GM23248 (cell line): ENCODE results near the gene CDKN2AIPNL. TPM values are rescaled to one million over a fixed set of nuclear protein-coding genes. Genes with fewer than 3 reads are reported as not detected.

Experiments used
- DNase-seq: peaks from one replicate; pipeline ENCODE4 v3.0.0-alpha.2; 2015
- H2AFZ ChIP-seq: fragments of 200-600 bp; sonication (generic); 2 replicates; pipeline ENCODE4 v1.6.1; 2016; ENCODE audit warnings: antibody characterized with exemption
- H3F3A ChIP-seq: fragments of 200-600 bp; sonication (generic); 2 replicates; pipeline ENCODE4 v1.6.1; 2016; ENCODE audit warnings: mild to moderate bottlenecking, antibody characterized with exemption, mixed run types; ENCODE audit not compliant: insufficient read depth
- H3K27ac ChIP-seq: fragments of 200-600 bp; sonication (generic); 2 replicates; pipeline ENCODE4 v1.5.1; 2016; ENCODE audit warnings: mild to moderate bottlenecking
- H3K27me3 ChIP-seq: fragments of 200-600 bp; sonication (generic); replicated peaks from 2 replicates; pipeline ENCODE4 v1.6.1; 2016; ENCODE audit warnings: mild to moderate bottlenecking; ENCODE audit not compliant: insufficient read depth
- H3K36me3 ChIP-seq: fragments of 200-600 bp; sonication (generic); 2 replicates; pipeline ENCODE4 v1.6.1; 2016; ENCODE audit warnings: low read depth, mild to moderate bottlenecking
- H3K4me1 ChIP-seq: fragments of 200-600 bp; sonication (generic); 2 replicates; pipeline ENCODE4 v1.6.1; 2016; ENCODE audit warnings: mild to moderate bottlenecking; ENCODE audit not compliant: insufficient read depth
- H3K4me2 ChIP-seq: fragments of 200-600 bp; sonication (generic); one replicate; pipeline ENCODE4 v1.6.1; 2016; ENCODE audit warnings: mild to moderate bottlenecking; ENCODE audit not compliant: unreplicated experiment
- H3K4me3 ChIP-seq: fragments of 200-600 bp; sonication (generic); 2 replicates; pipeline ENCODE4 v1.5.1; 2016; ENCODE audit warnings: mild to moderate bottlenecking
- H3K79me2 ChIP-seq: fragments of 200-600 bp; sonication (generic); 2 replicates; pipeline ENCODE4 v1.6.1; 2016; ENCODE audit warnings: mild to moderate bottlenecking; ENCODE audit not compliant: insufficient read depth
- H3K9ac ChIP-seq: fragments of 200-600 bp; sonication (generic); 2 replicates; pipeline ENCODE4 v1.6.1; 2016; ENCODE audit warnings: mild to moderate bottlenecking
- H3K9me2 ChIP-seq: fragments of 200-600 bp; sonication (generic); 2 replicates; pipeline ENCODE4 v1.6.1; 2016; ENCODE audit warnings: mixed run types, mild to moderate bottlenecking, moderate library complexity; ENCODE audit not compliant: insufficient read depth
- H3K9me3 ChIP-seq: fragments of 200-600 bp; sonication (generic); one replicate; pipeline ENCODE4 v1.6.1; 2017; ENCODE audit warnings: low read depth
- H4K20me1 ChIP-seq: fragments of 200-600 bp; sonication (generic); 2 replicates; pipeline ENCODE4 v1.6.0; 2016; ENCODE audit not compliant: insufficient read depth
- EZH2 ChIP-seq: fragments of 200-600 bp; sonication (generic); IDR thresholded peaks from 2 replicates; pipeline ENCODE4 v1.6.1; 2018; ENCODE audit warnings: antibody characterized with exemption, mild to moderate bottlenecking; ENCODE audit not compliant: insufficient read depth, poor library complexity, severe bottlenecking
- EZH2phosphoT487 ChIP-seq: fragments of 200-600 bp; sonication (generic); IDR thresholded peaks from 2 replicates; pipeline ENCODE4 v1.6.1; 2018; ENCODE audit warnings: antibody characterized with exemption, moderate library complexity, mild to moderate bottlenecking, low read depth; ENCODE audit not compliant: insufficient read depth
- WGBS, 2 experiments: methylation state at CpG; one replicate each; pipeline ENCODE4 v1.1.6; 2015 to 2017; ENCODE audit warnings: low lambda C conversion rate in 2 of 2, low coverage in 1 of 2; ENCODE audit errors: missing lambda C conversion rate in 2 of 2; 5-methylcytosine and 5-hydroxymethylcytosine counted together
- in situ Hi-C: fragments of 300-500 bp; cut with MboI; formaldehyde crosslinking; loops from 2 replicates; pipeline ENCODE4 v1.15.0; 2020
- polyA plus RNA-seq: library from polyadenylated mRNA; unstranded; fragments of >200 nt; fragmentation: Nextera tagmentation; extraction: Ambion mirVana; gene quantifications from 2 replicates; pipeline ENCODE4 v1.2.1, GENCODE V29; 2016
- total RNA-seq: library from RNA; depleted of rRNA; stranded (reverse); fragments of >200 nt; shearing (Covaris generic); gene quantifications from 2 replicates; pipeline ENCODE4 v1.2.3, GENCODE V29; 2014

CDKN2AIPNL gene
- total and polyA plus RNA-seq, 2 experiments from 2014 or later: 26.0 to 39.9 TPM

DNA sequence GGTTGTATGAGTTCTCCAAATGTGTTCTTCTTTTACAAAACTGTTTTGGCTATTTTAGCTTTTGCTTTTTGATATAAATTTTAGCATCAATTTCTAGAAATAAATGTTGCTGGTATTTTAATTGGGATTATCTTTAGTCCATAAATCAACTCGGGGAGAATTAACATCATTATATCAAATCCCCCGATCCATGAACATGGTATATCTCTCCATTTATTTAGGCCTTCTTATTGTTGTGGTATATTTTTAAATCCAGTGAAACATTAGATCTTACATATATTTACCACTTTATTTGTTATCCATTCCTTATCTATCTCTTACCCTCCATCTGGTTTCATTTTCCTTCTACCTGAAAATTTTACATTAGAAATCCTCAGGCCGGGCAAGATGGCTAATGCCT, 7.3 kb upstream of the CDKN2AIPNL start:
- no peak overlapping the region for H3K4me2 ChIP-seq
- no peaks in the 10 kb centered on the region for H3K9me2 ChIP-seq
- in situ Hi-C loops: no loop called here
- H3K27me3 ChIP-seq: no peaks in the 10 kb centered on the region
- no peaks in the 10 kb centered on the region for H3K9me3 ChIP-seq
- no peaks in the 10 kb centered on the region for H3K4me1 ChIP-seq
- H3F3A ChIP-seq: no peaks in the 10 kb centered on the region
- no peak overlapping the region for H3K27ac ChIP-seq
- no peak overlapping the region for H3K4me3 ChIP-seq
- H3K79me2 ChIP-seq: no peaks in the 10 kb centered on the region
- H4K20me1 ChIP-seq: no peaks in the 10 kb centered on the region
- H2AFZ ChIP-seq: no peak overlapping the region
- TF ChIP-seq EZH2 (no peak), EZH2phosphoT487 (no peak)
- WGBS, 2 experiments: 92 to 94% methylated on average over 3 of the region's 3 CpGs
- no peak for DNase-seq
- no peak overlapping the region for H3K9ac ChIP-seq
- H3K36me3 ChIP-seq: no peaks in the 10 kb centered on the region

DNA sequence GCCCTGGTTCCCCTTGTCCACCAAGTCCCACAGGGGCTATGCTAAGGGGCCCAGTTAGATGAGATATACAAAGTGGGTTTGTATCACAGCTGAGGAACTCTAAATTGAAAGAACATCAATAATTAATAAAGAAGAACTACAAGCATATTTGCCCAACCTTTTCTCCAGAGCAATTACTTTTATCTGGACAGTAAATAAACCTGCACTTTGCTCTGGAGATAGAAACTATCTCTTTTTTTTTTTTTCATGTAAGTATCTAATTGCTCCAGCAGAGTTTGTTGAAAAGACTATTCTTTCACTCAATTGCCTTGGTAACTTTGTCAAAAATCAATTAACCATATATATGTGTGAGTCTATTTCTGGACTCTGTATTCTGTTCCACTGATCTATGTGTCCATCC, 6.0 kb upstream of the CDKN2AIPNL start:
- no peaks in the 10 kb centered on the region for H3K9me2 ChIP-seq
- no peak overlapping the region for H3K4me2 ChIP-seq
- H3K9ac ChIP-seq: no peak overlapping the region
- no peaks in the 10 kb centered on the region for H4K20me1 ChIP-seq
- no peaks in the 10 kb centered on the region for H3K79me2 ChIP-seq
- no peaks in the 10 kb centered on the region for H3K36me3 ChIP-seq
- TF ChIP-seq EZH2phosphoT487 (no peak), EZH2 (no peak)
- no peak overlapping the region for H2AFZ ChIP-seq
- no peak for DNase-seq
- no peaks in the 10 kb centered on the region for H3K9me3 ChIP-seq
- in situ Hi-C loops: no loop called here
- H3K4me1 ChIP-seq: no peaks in the 10 kb centered on the region
- H3F3A ChIP-seq: no peaks in the 10 kb centered on the region
- no peak overlapping the region for H3K27ac ChIP-seq
- no peaks in the 10 kb centered on the region for H3K27me3 ChIP-seq
- H3K4me3 ChIP-seq: no peak overlapping the region

DNA sequence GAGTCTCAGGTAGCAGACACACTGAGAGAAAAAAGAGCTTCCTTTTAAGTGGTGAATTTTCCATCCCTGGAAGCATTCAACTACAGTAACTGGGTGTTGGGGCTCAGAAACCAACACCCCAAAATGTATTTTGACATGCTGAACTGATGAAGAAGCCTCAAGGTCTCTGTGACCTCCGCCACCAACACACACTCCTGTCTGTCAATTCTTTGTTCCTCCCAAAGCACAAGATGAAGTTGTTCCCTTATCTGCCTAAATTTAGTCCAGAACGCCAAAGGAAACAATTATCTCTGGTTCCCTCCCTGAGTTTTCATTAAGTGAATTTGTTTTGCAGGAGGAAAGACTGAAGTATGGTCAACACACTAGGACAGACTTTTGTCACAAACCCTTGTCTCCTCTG, 1.4 kb upstream of the CDKN2AIPNL start:
- no peak for DNase-seq
- Histone ChIP-seq H3K9me3 (no peaks in the 10 kb centered on the region), H3K27me3 (no peaks in the 10 kb centered on the region), H3K9ac (no peak overlapping the region), H3K27ac (no peak overlapping the region), H3K4me1 (peaks cover 16% of the 10 kb centered on the region; the same call in 1 of the 2 replicates), H3K4me3 (no peak overlapping the region), H3K9me2 (no peaks in the 10 kb centered on the region), H2AFZ (no peak overlapping the region), H4K20me1 (no peaks in the 10 kb centered on the region), H3F3A (no peaks in the 10 kb centered on the region), H3K36me3 (peaks cover 5% of the 10 kb centered on the region; the same call in 1 of the 2 replicates), H3K79me2 (peaks cover 28% of the 10 kb centered on the region), H3K4me2 (no peak overlapping the region)
- TF ChIP-seq EZH2phosphoT487: no peak
- no peak for TF ChIP-seq EZH2
- in situ Hi-C loops: no loop called here
- WGBS, 2 experiments: 94 to 100% methylated on average over 2 of the region's 2 CpGs

DNA sequence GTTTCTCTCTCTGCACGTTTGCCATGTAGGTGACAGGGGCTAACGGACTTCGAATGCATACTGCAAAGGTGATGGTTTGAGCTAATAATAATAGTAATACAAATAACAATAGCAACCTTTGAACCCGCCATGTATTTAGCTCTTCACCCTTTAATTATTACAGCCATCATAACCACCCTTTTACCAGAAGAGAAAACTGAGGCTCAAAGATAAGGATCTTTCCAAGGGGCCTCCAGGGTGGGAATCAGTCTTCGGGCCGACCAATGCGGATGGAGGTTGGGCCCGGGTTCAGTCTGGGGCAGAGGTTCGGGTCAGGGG, 494 bp downstream of the CDKN2AIPNL start:
- DNase-seq: no peak
- TF ChIP-seq EZH2 (no peak), EZH2phosphoT487 (no peak)
- in situ Hi-C loops: no loop called here

DNA sequence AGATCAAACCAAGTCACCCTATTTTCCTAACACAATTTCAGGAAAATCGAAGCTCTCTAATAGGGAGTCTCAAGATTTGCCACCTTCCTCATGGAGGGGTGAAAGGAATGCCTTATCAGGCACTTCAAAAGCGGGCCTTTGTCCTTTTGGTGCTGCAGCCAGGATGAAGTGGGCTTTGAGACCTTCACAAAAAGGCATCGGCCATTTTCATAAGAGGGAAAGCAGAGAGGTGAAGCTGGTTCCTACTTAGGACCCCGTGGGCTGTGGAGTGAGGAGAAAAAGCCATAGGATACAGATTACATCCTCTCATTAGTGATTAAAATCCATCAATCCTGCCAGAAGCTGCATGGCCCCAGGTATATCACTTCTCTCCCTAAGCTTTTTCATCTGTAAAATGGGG, 859 bp downstream of the CDKN2AIPNL start:
- no peaks in the 10 kb centered on the region for H3K27me3 ChIP-seq
- WGBS, 2 experiments: 51 to 60% methylated on average over 4 of the region's 4 CpGs
- TF ChIP-seq EZH2: no peak
- no peak for TF ChIP-seq EZH2phosphoT487
- no peaks in the 10 kb centered on the region for H3K9me2 ChIP-seq
- DNase-seq: no peak
- H3K36me3 ChIP-seq: peaks cover 5% of the 10 kb centered on the region; the same call in 1 of the 2 replicates
- no peaks in the 10 kb centered on the region for H4K20me1 ChIP-seq
- no peaks in the 10 kb centered on the region for H3K9me3 ChIP-seq
- no peak overlapping the region for H3K27ac ChIP-seq
- H3F3A ChIP-seq: 0 out of 2 replicates have a peak, but pooled peaks cover 3% of the 10 kb centered on the region
- peak overlapping the region; percentile 80 for H3K9ac ChIP-seq
- H3K4me3 ChIP-seq: peak overlapping the region; percentile 87
- peak overlapping the region; percentile 80 for H3K4me2 ChIP-seq
- peaks cover 16% of the 10 kb centered on the region; the same call in 1 of the 2 replicates for H3K4me1 ChIP-seq
- in situ Hi-C loops: no loop called here
- H2AFZ ChIP-seq: peak overlapping the region; percentile 86
- H3K79me2 ChIP-seq: peaks cover 34% of the 10 kb centered on the region

More for the DNA sequence above, 494 bp downstream of the CDKN2AIPNL start:
- Histone ChIP-seq H3K4me2 (peak overlapping the region; percentile 80), H3K9me2 (no peaks in the 10 kb centered on the region), H4K20me1 (no peaks in the 10 kb centered on the region), H3K27me3 (no peaks in the 10 kb centered on the region), H3K4me1 (peaks cover 16% of the 10 kb centered on the region; the same call in 1 of the 2 replicates), H3K27ac (no peak overlapping the region), H2AFZ (peak overlapping the region; percentile 86), H3K4me3 (peak overlapping the region; percentile 87), H3F3A (0 out of 2 replicates have a peak, but pooled peaks cover 3% of the 10 kb centered on the region), H3K79me2 (peaks cover 34% of the 10 kb centered on the region), H3K36me3 (peaks cover 5% of the 10 kb centered on the region; the same call in 1 of the 2 replicates), H3K9ac (peak overlapping the region; percentile 80), H3K9me3 (no peaks in the 10 kb centered on the region)
- 16 to 19% methylated on average over 9 of the region's 9 CpGs for WGBS, 2 experiments
